Transverse colon (tissue), 4 donors: ENCODE results near the gene SPOCK2. TPM values are rescaled to one million over a fixed set of nuclear protein-coding genes. Genes with fewer than 3 reads are reported as not detected.
A peak's percentile ranks its signal among the peaks of the same experiment; 100 is the strongest.

ENCODE experiments used
- DNase-seq: peaks from one replicate; pipeline ENCODE4 v3.0.0-alpha.2; 2019
- H3K27ac ChIP-seq, 4 donors: fragments of 200-600 bp; sonication (generic); 2 replicates each; pipeline ENCODE4 v1.5.1; 2016 to 2018; ENCODE audit warnings: inconsistent platforms in 4 of 4
- H3K27me3 ChIP-seq: fragments of 200-600 bp; sonication (generic); 2 replicates; pipeline ENCODE4 v1.5.1; 2017; ENCODE audit warnings: inconsistent platforms
- H3K36me3 ChIP-seq, 4 donors: fragments of 200-600 bp; sonication (generic); 2 replicates each; pipeline ENCODE4 v1.5.1; 2017 to 2019; ENCODE audit warnings: inconsistent platforms in 4 of 4
- H3K4me1 ChIP-seq, 4 donors: fragments of 200-600 bp; sonication (generic); 2 replicates each; pipeline ENCODE4 v1.5.1; 2017 to 2020; ENCODE audit warnings: inconsistent platforms in 4 of 4
- H3K4me3 ChIP-seq, 4 donors: fragments of 200-600 bp; sonication (generic); 1 replicate in 1 of 4; 2 replicates in 3 of 4; pipeline versions ENCODE4 v1.5.1 to v1.6.1; 2017 to 2019; ENCODE audit warnings: inconsistent platforms in 4 of 4
- H3K9me3 ChIP-seq, 2 donors: fragments of 200-600 bp; sonication (generic); 2 replicates each; pipeline ENCODE4 v1.5.1; 2017 to 2019; ENCODE audit warnings: inconsistent platforms in 2 of 2
- CTCF ChIP-seq, 5 experiments: fragments of 200-600 bp in 3 of 5; fragments of 450-650 bp in 2 of 5; sonication (generic) in 3 of 5; IDR thresholded peaks; 1 replicate in 2 of 5; 2 replicates in 3 of 5; pipeline ENCODE4 v1.5.1; 2016 to 2017; ENCODE audit warnings: antibody characterized with exemption in 5 of 5, inconsistent platforms in 3 of 5, mild to moderate bottlenecking in 2 of 5, moderate library complexity in 1 of 5
- EP300 ChIP-seq: sonication (generic); formaldehyde crosslinking; IDR thresholded peaks from one replicate; pipeline ENCODE4 v1.6.1; 2017; ENCODE audit warnings: antibody characterized with exemption, low read depth
- POLR2A ChIP-seq: fragments of 450-650 bp; IDR thresholded peaks from one replicate; pipeline ENCODE4 v1.6.1; 2016; ENCODE audit warnings: antibody characterized with exemption, mild to moderate bottlenecking, moderate library complexity
- POLR2AphosphoS5 ChIP-seq, 3 donors: sonication (generic); formaldehyde crosslinking; IDR thresholded peaks; one replicate each; pipeline ENCODE4 v1.6.1; 2016; ENCODE audit warnings: antibody characterized with exemption in 3 of 3
- WGBS, 2 donors: methylation state at CpG; one replicate each; pipeline ENCODE4 v1.1.5; 2018; ENCODE audit warnings: low coverage in 1 of 2; 5-methylcytosine and 5-hydroxymethylcytosine counted together
- in situ Hi-C, 4 donors: fragments of 200-750 bp; cut with MboI; loops; one replicate each; pipeline versions ENCODE4 v1.15.0 to v1.15.1; 2017; ENCODE audit warnings: low sequenced_read_pairs in 3 of 4, low pct_ligation_motif_present in 1 of 4, low pct_unique_long_range_greater_than_20kb in 1 of 4
- intact Hi-C: fragments of 100-400 bp; cut with DNase I; formaldehyde crosslinking; loops from one replicate; pipeline ENCODE4 v1.15.1; 2023; ENCODE audit warnings: low total_unique reads
- total RNA-seq, 4 donors: library from RNA; depleted of rRNA; stranded (reverse); fragments of >200 nt; gene quantifications; one replicate each; pipeline ENCODE4 v1.1.0, GENCODE V29; 2016

Gene SPOCK2
- total RNA-seq, 4 donors from 2014 or later: 6.0 to 24.7 (median 9.3) TPM

- Histone ChIP-seq H3K9me3 (no peaks in the 10 kb centered on the region), H3K36me3 (no peaks in the 10 kb centered on the region), H3K27ac (no peak overlapping the region), H3K4me3 (no peak overlapping the region), H3K27me3 (no peaks in the 10 kb centered on the region), H3K4me1 (peaks cover 0 to 2% (median 1%) of the 10 kb centered on the region in 4 donors)
- TF ChIP-seq POLR2AphosphoS5 (IDR thresholded peaks at IDR 0.05) (peak in 1 of 3 donors; percentile 31), CTCF (IDR thresholded peaks at IDR 0.05) (peak; percentile 98 to 100 (median 99)), POLR2A (no peak), EP300 (no peak)
- intact Hi-C loops: loop anchor here (1.0 to 10.0 kb wide), 2 partner anchors 91 to 154 kb away; no protein-coding TSS in a partner anchor
- 32 to 72% methylated on average over 5 to 12 of the region's 12 CpGs for WGBS, 2 donors
- peak; percentile 94 for DNase-seq
- in situ Hi-C loops: loop anchor here (5.0 to 25.0 kb wide), 4 partner anchors 91 to 296 kb away; no protein-coding TSS in a partner anchor
Measured at GRCh38 chr10:72048450-72049124, 39.8 kb downstream of the SPOCK2 start.

- in situ Hi-C loops (loop anchor here (5.0 to 25.0 kb wide), 4 partner anchors 88 to 299 kb away; no protein-coding TSS in a partner anchor), intact Hi-C loops (loop anchor here (10.0 kb wide), 1 partner anchor 151 kb away; no protein-coding TSS in a partner anchor)
- H3K4me1 ChIP-seq: peaks cover 0 to 2% (median 1%) of the 10 kb centered on the region in 4 donors
- no peak overlapping the region for H3K27ac ChIP-seq
- DNase-seq: no peak
- H3K4me3 ChIP-seq: no peak overlapping the region
- H3K9me3 ChIP-seq: no peaks in the 10 kb centered on the region
- TF ChIP-seq POLR2A: no peak
- TF ChIP-seq CTCF (IDR thresholded peaks at IDR 0.05): no peak
- TF ChIP-seq POLR2AphosphoS5 (IDR thresholded peaks at IDR 0.05): no peak
- no peak for TF ChIP-seq EP300
- no peaks in the 10 kb centered on the region for H3K27me3 ChIP-seq
- no peaks in the 10 kb centered on the region for H3K36me3 ChIP-seq
- whole genome bisulfite sequencing, 2 donors: 59 to 84% methylated on average over 2 of the region's 2 CpGs
Measured at GRCh38 chr10:72045586-72045985, 42.8 kb downstream of the SPOCK2 start.

- no peaks in the 10 kb centered on the region for H3K36me3 ChIP-seq
- no peaks in the 10 kb centered on the region for H3K9me3 ChIP-seq
- 55 to 80% methylated on average over 3 to 17 of the region's 17 CpGs for WGBS, 2 donors
- H3K27ac ChIP-seq: peak overlapping the region in 3 of 4 donors; percentile 7 to 66 (median 22)
- intact Hi-C loops (loop anchor here (10.0 kb wide), 1 partner anchor 150 kb away; no protein-coding TSS in a partner anchor), in situ Hi-C loops (loop anchor here (5.0 to 25.0 kb wide), 4 partner anchors 87 to 300 kb away; no protein-coding TSS in a partner anchor)
- H3K27me3 ChIP-seq: no peaks in the 10 kb centered on the region
- peak; percentile 22 to 51 (median 42) for TF ChIP-seq CTCF (IDR thresholded peaks at IDR 0.05)
- no peak for TF ChIP-seq POLR2AphosphoS5 (IDR thresholded peaks at IDR 0.05)
- DNase-seq: no peak
- H3K4me1 ChIP-seq: peaks cover 0 to 2% (median 1%) of the 10 kb centered on the region in 4 donors
- no peak overlapping the region for H3K4me3 ChIP-seq
Measured at GRCh38 chr10:72044417-72045041, 43.8 kb downstream of the SPOCK2 start.
